SU-DHL-6 (cell line): ENCODE results near the gene CDK5R2.

ENCODE experiments used
- H2AFZ ChIP-seq: fragments of 200-600 bp; sonication (generic); 2 replicates; pipeline ENCODE4 v1.6.1; 2014; ENCODE audit warnings: low read depth, mild to moderate bottlenecking, moderate library complexity, mixed read lengths, antibody characterized with exemption, low read length; ENCODE audit not compliant: severe bottlenecking
- H3F3A ChIP-seq: fragments of 200-600 bp; shearing (Covaris generic); 2 replicates; pipeline ENCODE4 v1.6.0; 2016; ENCODE audit warnings: antibody characterized with exemption, mild to moderate bottlenecking; ENCODE audit not compliant: insufficient read depth
- H3K27ac ChIP-seq: fragments of 200-600 bp; sonication (generic); 2 replicates; pipeline ENCODE4 v1.5.1; 2016; ENCODE audit warnings: low read depth, mild to moderate bottlenecking, low read length, moderate library complexity, mixed read lengths
- H3K27me3 ChIP-seq: fragments of 200-600 bp; sonication (generic), shearing (Covaris generic); 2 replicates; pipeline ENCODE4 v1.6.0; 2014; ENCODE audit warnings: mild to moderate bottlenecking, low read length
- H3K36me3 ChIP-seq: fragments of 200-600 bp; sonication (generic); 2 replicates; pipeline ENCODE4 v1.6.1; 2014; ENCODE audit warnings: mild to moderate bottlenecking, low read length, mixed read lengths
- H3K4me2 ChIP-seq: fragments of 300-600, 200-600 bp; shearing (Covaris generic), sonication (generic); 2 replicates; pipeline ENCODE4 v1.6.0; 2014; ENCODE audit warnings: low read length, low read depth, mild to moderate bottlenecking; ENCODE audit not compliant: poor library complexity, severe bottlenecking
- H3K4me3 ChIP-seq: fragments of 200-600 bp; sonication (generic); 2 replicates; pipeline ENCODE4 v1.5.1; 2014; ENCODE audit warnings: antibody characterized with exemption, low read length, mild to moderate bottlenecking, mixed read lengths; ENCODE audit not compliant: insufficient read depth, poor library complexity, severe bottlenecking
- H3K79me2 ChIP-seq: fragments of 200-600 bp; sonication (generic); 2 replicates; pipeline ENCODE4 v1.6.1; 2014; ENCODE audit warnings: mild to moderate bottlenecking, low read length, moderate library complexity; ENCODE audit not compliant: insufficient read depth
- H3K9ac ChIP-seq: fragments of 200-600 bp; sonication (generic); 2 replicates; pipeline ENCODE4 v1.7.0; 2014; ENCODE audit warnings: mild to moderate bottlenecking, low read length
- H3K9me2 ChIP-seq: fragments of 200-600 bp; sonication (generic); replicated peaks from 2 replicates; pipeline ENCODE4 v1.6.1; 2014; ENCODE audit warnings: low read length; ENCODE audit not compliant: insufficient read depth
- H3K9me3 ChIP-seq: fragments of 200-600 bp; sonication (generic); 2 replicates; pipeline ENCODE4 v1.6.1; 2014; ENCODE audit warnings: low read length, mixed read lengths; ENCODE audit not compliant: insufficient read depth
- H4K20me1 ChIP-seq: fragments of 200-600 bp; sonication (generic); 2 replicates; pipeline ENCODE4 v1.6.1; 2014; ENCODE audit warnings: low read depth, mild to moderate bottlenecking, antibody characterized with exemption, low read length, moderate library complexity, mixed read lengths
- EZH2phosphoT487 ChIP-seq: fragments of 200-600 bp; sonication (generic), shearing (Covaris generic); conservative IDR thresholded peaks from 2 replicates; pipeline ENCODE4 v1.6.1; 2018; ENCODE audit warnings: mild to moderate bottlenecking, antibody characterized with exemption, low read length, moderate library complexity, mixed read lengths
- TF ChIP-seq, protein P1 (sequence below): fragments of 200-600 bp; sonication (generic); IDR thresholded peaks from one replicate; pipeline ENCODE4 v1.5.1; 2017; ENCODE audit warnings: antibody characterized with exemption, mild to moderate bottlenecking, low read length, moderate library complexity; ENCODE audit not compliant: insufficient read depth, poor library complexity, severe bottlenecking

The CDK5R2 gene

DNA sequence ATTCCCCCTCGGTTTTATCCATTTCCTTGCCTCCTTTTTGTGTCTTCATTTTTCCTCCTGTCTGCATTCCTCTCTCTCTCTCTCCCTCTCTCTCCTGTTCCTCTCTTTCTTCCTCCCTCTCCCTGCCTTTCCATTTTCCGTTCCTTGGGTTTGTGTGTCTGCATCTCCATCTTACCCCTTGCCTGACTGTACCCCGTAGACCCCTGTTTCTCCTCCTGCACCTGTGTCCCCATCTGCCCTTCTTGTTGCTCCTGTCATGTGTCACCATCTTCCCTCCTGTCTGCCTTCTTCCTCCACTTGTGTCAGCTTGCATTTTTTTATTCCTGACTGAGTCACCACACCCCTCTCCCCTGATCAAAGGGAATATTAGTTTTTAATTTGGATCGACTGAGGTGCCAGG, 1.8 kb downstream of the CDK5R2 start:
- no peaks in the 10 kb centered on the region for H3K9me2 ChIP-seq
- H4K20me1 ChIP-seq = no peaks in the 10 kb centered on the region
- no peaks in the 10 kb centered on the region for H3K9me3 ChIP-seq
- no peak overlapping the region for H3K4me2 ChIP-seq
- no peak overlapping the region for H3K9ac ChIP-seq
- H3K36me3 ChIP-seq = no peaks in the 10 kb centered on the region
- H3K4me3 ChIP-seq = no peak overlapping the region
- no peaks in the 10 kb centered on the region for H3K79me2 ChIP-seq
- H3K27me3 ChIP-seq = no peaks in the 10 kb centered on the region
- no peak overlapping the region for H3K27ac ChIP-seq
- TF ChIP-seq, protein P1, sequence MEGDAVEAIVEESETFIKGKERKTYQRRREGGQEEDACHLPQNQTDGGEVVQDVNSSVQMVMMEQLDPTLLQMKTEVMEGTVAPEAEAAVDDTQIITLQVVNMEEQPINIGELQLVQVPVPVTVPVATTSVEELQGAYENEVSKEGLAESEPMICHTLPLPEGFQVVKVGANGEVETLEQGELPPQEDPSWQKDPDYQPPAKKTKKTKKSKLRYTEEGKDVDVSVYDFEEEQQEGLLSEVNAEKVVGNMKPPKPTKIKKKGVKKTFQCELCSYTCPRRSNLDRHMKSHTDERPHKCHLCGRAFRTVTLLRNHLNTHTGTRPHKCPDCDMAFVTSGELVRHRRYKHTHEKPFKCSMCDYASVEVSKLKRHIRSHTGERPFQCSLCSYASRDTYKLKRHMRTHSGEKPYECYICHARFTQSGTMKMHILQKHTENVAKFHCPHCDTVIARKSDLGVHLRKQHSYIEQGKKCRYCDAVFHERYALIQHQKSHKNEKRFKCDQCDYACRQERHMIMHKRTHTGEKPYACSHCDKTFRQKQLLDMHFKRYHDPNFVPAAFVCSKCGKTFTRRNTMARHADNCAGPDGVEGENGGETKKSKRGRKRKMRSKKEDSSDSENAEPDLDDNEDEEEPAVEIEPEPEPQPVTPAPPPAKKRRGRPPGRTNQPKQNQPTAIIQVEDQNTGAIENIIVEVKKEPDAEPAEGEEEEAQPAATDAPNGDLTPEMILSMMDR = no peak
- no peak for TF ChIP-seq EZH2phosphoT487
- H3F3A ChIP-seq = no peaks in the 10 kb centered on the region
- no peak overlapping the region for H2AFZ ChIP-seq

DNA sequence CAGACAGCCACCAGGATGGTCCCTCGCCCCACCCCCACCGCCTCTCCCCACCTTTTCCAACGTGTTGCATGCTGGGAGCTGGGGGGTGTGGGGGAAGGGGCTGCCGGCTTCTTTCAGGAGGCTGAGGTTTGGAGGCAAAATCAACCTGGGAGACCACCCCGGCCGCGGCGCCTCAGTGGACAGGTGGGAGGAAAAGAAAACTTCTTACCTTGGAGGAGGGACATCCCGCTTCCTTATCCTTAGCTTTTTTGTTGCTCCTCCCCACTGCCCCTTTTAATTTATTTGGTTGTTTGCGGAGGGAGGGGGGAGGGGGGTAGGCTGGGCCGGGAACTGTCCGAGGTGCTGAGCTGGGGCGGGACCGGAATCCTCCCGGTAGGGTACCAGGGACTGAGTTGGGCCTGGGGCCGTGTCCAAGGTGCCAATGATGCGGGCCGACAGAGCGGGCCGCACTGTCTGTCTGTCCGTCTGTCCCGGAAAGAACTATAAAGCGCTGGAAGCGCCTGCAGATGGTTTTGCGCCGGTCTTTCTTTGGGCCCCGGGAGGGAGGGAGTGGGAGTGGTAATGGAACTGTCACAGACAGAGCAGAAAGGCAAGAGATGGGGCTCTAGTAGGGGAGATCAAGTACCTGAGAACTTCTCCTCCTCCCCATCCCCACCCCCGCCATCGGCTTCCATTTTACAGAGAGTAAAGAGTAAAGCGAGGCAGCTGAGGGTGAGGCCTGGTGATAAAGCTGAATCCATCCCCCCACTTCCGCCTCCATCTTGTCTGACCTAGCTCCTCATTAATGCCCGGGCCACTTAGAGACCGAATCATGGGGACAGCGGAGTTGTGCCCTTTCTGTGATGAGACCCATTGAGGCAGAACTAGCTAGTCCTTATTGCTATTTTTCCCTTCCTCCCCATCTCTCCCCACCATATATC, 2.4 kb downstream of the CDK5R2 start:
- Histone ChIP-seq H3K4me2 (no peak overlapping the region), H3K27me3 (no peaks in the 10 kb centered on the region)

DNA sequence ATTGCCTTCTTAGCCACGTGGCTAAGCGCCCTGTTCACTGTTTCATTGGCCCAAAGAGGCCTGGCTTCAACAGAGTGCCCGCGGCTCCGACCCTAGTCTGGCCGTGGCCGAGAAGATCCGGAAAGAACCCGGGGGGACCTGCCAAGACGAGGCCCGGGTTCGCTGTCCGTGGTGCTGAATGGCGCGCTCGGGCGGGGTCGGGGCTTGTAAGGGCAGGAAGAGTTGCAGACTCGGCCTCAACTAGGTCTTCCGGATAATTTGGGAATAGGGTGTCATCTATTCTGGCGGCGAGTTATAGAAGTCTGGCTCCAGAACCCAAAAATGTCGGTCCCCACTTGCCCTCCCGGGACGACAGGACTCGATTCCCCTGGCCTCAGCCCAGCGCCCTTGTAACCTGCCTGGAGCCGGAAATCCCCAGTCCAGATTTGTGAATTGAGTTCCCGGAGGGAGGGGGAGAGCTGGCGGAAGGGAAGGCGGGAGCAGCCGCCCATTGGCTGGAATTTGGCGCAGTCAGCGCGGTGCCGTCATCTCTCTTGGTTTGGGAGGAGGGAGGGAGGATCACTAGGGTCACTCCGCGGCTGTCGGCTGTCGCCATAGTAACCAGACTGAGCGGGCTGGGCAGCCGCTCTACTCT, 3.5 kb downstream of the CDK5R2 start:
- H3K4me3 ChIP-seq = no peak overlapping the region
- H2AFZ ChIP-seq = no peak overlapping the region
- no peak overlapping the region for H3K27ac ChIP-seq
- no peaks in the 10 kb centered on the region for H4K20me1 ChIP-seq
- no peaks in the 10 kb centered on the region for H3K36me3 ChIP-seq
- no peaks in the 10 kb centered on the region for H3F3A ChIP-seq
- no peak for TF ChIP-seq EZH2phosphoT487
- TF ChIP-seq, protein P1 = no peak
- no peaks in the 10 kb centered on the region for H3K79me2 ChIP-seq
- no peak overlapping the region for H3K4me2 ChIP-seq
- no peaks in the 10 kb centered on the region for H3K9me2 ChIP-seq
- no peak overlapping the region for H3K9ac ChIP-seq
- H3K9me3 ChIP-seq = no peaks in the 10 kb centered on the region
- no peaks in the 10 kb centered on the region for H3K27me3 ChIP-seq

More for the DNA sequence above, 2.4 kb downstream of the CDK5R2 start:
- no peak overlapping the region for H3K9ac ChIP-seq
- H2AFZ ChIP-seq = no peak overlapping the region
- no peak overlapping the region for H3K4me3 ChIP-seq
- no peak overlapping the region for H3K27ac ChIP-seq
- H3K36me3 ChIP-seq = no peaks in the 10 kb centered on the region
- TF ChIP-seq EZH2phosphoT487 = no peak
- TF ChIP-seq, protein P1 = no peak
- H4K20me1 ChIP-seq = no peaks in the 10 kb centered on the region
- no peaks in the 10 kb centered on the region for H3F3A ChIP-seq
- no peaks in the 10 kb centered on the region for H3K79me2 ChIP-seq
- no peaks in the 10 kb centered on the region for H3K9me2 ChIP-seq
- no peaks in the 10 kb centered on the region for H3K9me3 ChIP-seq
